ENCODE data around the gene HSPA12A.
"Not testable (repeated sequence)": the region's sequence is repeated elsewhere in the genome, so short reads cannot be mapped to it uniquely, and the experiment has no call there.

The HSPA12A gene

GRCh38 chr10:116715341-116715740, 27.0 kb downstream of the HSPA12A start:
- 95 to 97% methylated on average over 3 of the region's 4 CpGs for WGBS, 2 experiments (ENCODE audit: insufficient coverage in 2 of 2)
- no peaks in the 10 kb centered on the region for H3K4me1 ChIP-seq (ENCODE audit: control insufficient read depth, insufficient read depth, low read length, poor library complexity, severe bottlenecking)

GRCh38 chr10:116713846-116714245, 28.5 kb downstream of the HSPA12A start:
- H3K27ac ChIP-seq (ENCODE audit: low read depth, low read length, severe bottlenecking), result no peak overlapping the region
- no peaks in the 10 kb centered on the region for H3K4me1 ChIP-seq (ENCODE audit: control insufficient read depth, insufficient read depth, low read length, poor library complexity, severe bottlenecking)
- H3K9me3 ChIP-seq (ENCODE audit: control insufficient read depth, low read length), result no peaks in the 10 kb centered on the region
- 38% methylated on average over 1 of the region's 1 CpG; no CpG with 5 or more reads in 1 of the 2 experiments for WGBS, 2 experiments (ENCODE audit: insufficient coverage in 2 of 2)
- H3K36me3 ChIP-seq (ENCODE audit: control insufficient read depth, insufficient read depth, low read length), result no peaks in the 10 kb centered on the region
- H3K4me3 ChIP-seq (ENCODE audit: extremely low read depth, insufficient read depth, low read length, poor library complexity, severe bottlenecking), result no peak overlapping the region

More at GRCh38 chr10:116715341-116715740, 27.0 kb downstream of the HSPA12A start:
- no peaks in the 10 kb centered on the region for H3K9me3 ChIP-seq (ENCODE audit: control insufficient read depth, low read length)
- no peak overlapping the region for H3K4me3 ChIP-seq (ENCODE audit: extremely low read depth, insufficient read depth, low read length, poor library complexity, severe bottlenecking)
- H3K36me3 ChIP-seq (ENCODE audit: control insufficient read depth, insufficient read depth, low read length), result no peaks in the 10 kb centered on the region
- no peak overlapping the region for H3K27ac ChIP-seq (ENCODE audit: low read depth, low read length, severe bottlenecking)

GRCh38 chr10:116712989-116713543, 29.3 kb downstream of the HSPA12A start:
- no peaks in the 10 kb centered on the region for H3K4me1 ChIP-seq (ENCODE audit: control insufficient read depth, insufficient read depth, low read length, poor library complexity, severe bottlenecking)
- no peaks in the 10 kb centered on the region for H3K9me3 ChIP-seq (ENCODE audit: control insufficient read depth, low read length)
- no peak overlapping the region for H3K4me3 ChIP-seq (ENCODE audit: extremely low read depth, insufficient read depth, low read length, poor library complexity, severe bottlenecking)
- 100% methylated on average over 1 of the region's 2 CpGs for WGBS, 2 experiments (ENCODE audit: insufficient coverage in 2 of 2)
- no peaks in the 10 kb centered on the region for H3K36me3 ChIP-seq (ENCODE audit: control insufficient read depth, insufficient read depth, low read length)
- no peak overlapping the region for H3K27ac ChIP-seq (ENCODE audit: low read depth, low read length, severe bottlenecking)

GRCh38 chr10:116712519-116712918, 29.8 kb downstream of the HSPA12A start:
- Histone ChIP-seq H3K27ac (ENCODE audit: low read depth, low read length, severe bottlenecking) (no peak overlapping the region), H3K36me3 (ENCODE audit: control insufficient read depth, insufficient read depth, low read length) (no peaks in the 10 kb centered on the region), H3K9me3 (ENCODE audit: control insufficient read depth, low read length) (no peaks in the 10 kb centered on the region), H3K4me1 (ENCODE audit: control insufficient read depth, insufficient read depth, low read length, poor library complexity, severe bottlenecking) (no peaks in the 10 kb centered on the region), H3K4me3 (ENCODE audit: extremely low read depth, insufficient read depth, low read length, poor library complexity, severe bottlenecking) (no peak overlapping the region)
- WGBS, 2 experiments (ENCODE audit: insufficient coverage in 2 of 2), result 90% methylated on average over 2 of the region's 3 CpGs; no CpG with 5 or more reads in 1 of the 2 experiments

GRCh38 chr10:116711803-116712202, 30.6 kb downstream of the HSPA12A start:
- WGBS, 2 experiments (ENCODE audit: insufficient coverage in 2 of 2), result 90 to 94% methylated on average over 5 to 6 of the region's 10 CpGs
- not testable (repeated sequence) for H3K4me1 ChIP-seq (ENCODE audit: control insufficient read depth, insufficient read depth, low read length, poor library complexity, severe bottlenecking); H3K36me3 ChIP-seq (ENCODE audit: control insufficient read depth, insufficient read depth, low read length); H3K9me3 ChIP-seq (ENCODE audit: control insufficient read depth, low read length); H3K4me3 ChIP-seq (ENCODE audit: extremely low read depth, insufficient read depth, low read length, poor library complexity, severe bottlenecking); H3K27ac ChIP-seq (ENCODE audit: low read depth, low read length, severe bottlenecking)

- H3K36me3 ChIP-seq (ENCODE audit: control insufficient read depth, insufficient read depth, low read length), result no peaks in the 10 kb centered on the region
- no peak overlapping the region for H3K27ac ChIP-seq (ENCODE audit: low read depth, low read length, severe bottlenecking)
- H3K4me3 ChIP-seq (ENCODE audit: extremely low read depth, insufficient read depth, low read length, poor library complexity, severe bottlenecking), result no peak overlapping the region
- no peaks in the 10 kb centered on the region for H3K9me3 ChIP-seq (ENCODE audit: control insufficient read depth, low read length)
- WGBS, 2 experiments (ENCODE audit: insufficient coverage in 2 of 2), result 87 to 100% methylated on average over 3 to 4 of the region's 4 CpGs
- no peaks in the 10 kb centered on the region for H3K4me1 ChIP-seq (ENCODE audit: control insufficient read depth, insufficient read depth, low read length, poor library complexity, severe bottlenecking)
These were observed 32.3 kb downstream of the HSPA12A start for GRCh38 chr10:116710076-116710475.

- 86 to 100% methylated on average over 3 of the region's 4 CpGs for WGBS, 2 experiments (ENCODE audit: insufficient coverage in 2 of 2)
- no peaks in the 10 kb centered on the region for H3K36me3 ChIP-seq (ENCODE audit: control insufficient read depth, insufficient read depth, low read length)
- no peak overlapping the region for H3K4me3 ChIP-seq (ENCODE audit: extremely low read depth, insufficient read depth, low read length, poor library complexity, severe bottlenecking)
- H3K4me1 ChIP-seq (ENCODE audit: control insufficient read depth, insufficient read depth, low read length, poor library complexity, severe bottlenecking), result no peaks in the 10 kb centered on the region
- H3K9me3 ChIP-seq (ENCODE audit: control insufficient read depth, low read length), result no peaks in the 10 kb centered on the region
- H3K27ac ChIP-seq (ENCODE audit: low read depth, low read length, severe bottlenecking), result no peak overlapping the region
These were observed 33.5 kb downstream of the HSPA12A start for GRCh38 chr10:116708877-116709276.

- Histone ChIP-seq H3K36me3 (ENCODE audit: control insufficient read depth, insufficient read depth, low read length) (no peaks in the 10 kb centered on the region), H3K4me3 (ENCODE audit: extremely low read depth, insufficient read depth, low read length, poor library complexity, severe bottlenecking) (no peak overlapping the region), H3K9me3 (ENCODE audit: control insufficient read depth, low read length) (no peaks in the 10 kb centered on the region), H3K27ac (ENCODE audit: low read depth, low read length, severe bottlenecking) (no peak overlapping the region), H3K4me1 (ENCODE audit: control insufficient read depth, insufficient read depth, low read length, poor library complexity, severe bottlenecking) (no peaks in the 10 kb centered on the region)
- no CpG with 5 or more reads among the region's 2 CpGs for WGBS, 2 experiments (ENCODE audit: insufficient coverage in 2 of 2)
These were observed 34.0 kb downstream of the HSPA12A start for GRCh38 chr10:116708391-116708821.

GRCh38 chr10:116707981-116708380, 34.4 kb downstream of the HSPA12A start:
- no peaks in the 10 kb centered on the region for H3K36me3 ChIP-seq (ENCODE audit: control insufficient read depth, insufficient read depth, low read length)
- 93 to 95% methylated on average over 13 to 14 of the region's 14 CpGs for WGBS, 2 experiments (ENCODE audit: insufficient coverage in 2 of 2)
- no peak overlapping the region for H3K27ac ChIP-seq (ENCODE audit: low read depth, low read length, severe bottlenecking)
- no peaks in the 10 kb centered on the region for H3K9me3 ChIP-seq (ENCODE audit: control insufficient read depth, low read length)
- H3K4me1 ChIP-seq (ENCODE audit: control insufficient read depth, insufficient read depth, low read length, poor library complexity, severe bottlenecking), result no peaks in the 10 kb centered on the region
- no peak overlapping the region for H3K4me3 ChIP-seq (ENCODE audit: extremely low read depth, insufficient read depth, low read length, poor library complexity, severe bottlenecking)

GRCh38 chr10:116706281-116706680, 36.1 kb downstream of the HSPA12A start:
- Histone ChIP-seq H3K36me3 (ENCODE audit: control insufficient read depth, insufficient read depth, low read length) (no peaks in the 10 kb centered on the region), H3K9me3 (ENCODE audit: control insufficient read depth, low read length) (no peaks in the 10 kb centered on the region), H3K4me3 (ENCODE audit: extremely low read depth, insufficient read depth, low read length, poor library complexity, severe bottlenecking) (no peak overlapping the region), H3K4me1 (ENCODE audit: control insufficient read depth, insufficient read depth, low read length, poor library complexity, severe bottlenecking) (no peaks in the 10 kb centered on the region), H3K27ac (ENCODE audit: low read depth, low read length, severe bottlenecking) (no peak overlapping the region)
- WGBS, 2 experiments (ENCODE audit: insufficient coverage in 2 of 2), result 94 to 96% methylated on average over 7 of the region's 9 CpGs

GRCh38 chr10:116705498-116705897, 36.9 kb downstream of the HSPA12A start:
- Histone ChIP-seq H3K27ac (ENCODE audit: low read depth, low read length, severe bottlenecking) (no peak overlapping the region), H3K4me3 (ENCODE audit: extremely low read depth, insufficient read depth, low read length, poor library complexity, severe bottlenecking) (no peak overlapping the region), H3K4me1 (ENCODE audit: control insufficient read depth, insufficient read depth, low read length, poor library complexity, severe bottlenecking) (no peaks in the 10 kb centered on the region), H3K36me3 (ENCODE audit: control insufficient read depth, insufficient read depth, low read length) (no peaks in the 10 kb centered on the region), H3K9me3 (ENCODE audit: control insufficient read depth, low read length) (no peaks in the 10 kb centered on the region)
- WGBS, 2 experiments (ENCODE audit: insufficient coverage in 2 of 2), result 86 to 89% methylated on average over 7 of the region's 7 CpGs

All from mesodermal cell (in vitro differentiated cells).